ENCODE data around the gene TBX10.
"Not testable (repeated sequence)": the region's sequence is repeated elsewhere in the genome, so short reads cannot be mapped to it uniquely, and the experiment has no call there.

Gene TBX10

DNA sequence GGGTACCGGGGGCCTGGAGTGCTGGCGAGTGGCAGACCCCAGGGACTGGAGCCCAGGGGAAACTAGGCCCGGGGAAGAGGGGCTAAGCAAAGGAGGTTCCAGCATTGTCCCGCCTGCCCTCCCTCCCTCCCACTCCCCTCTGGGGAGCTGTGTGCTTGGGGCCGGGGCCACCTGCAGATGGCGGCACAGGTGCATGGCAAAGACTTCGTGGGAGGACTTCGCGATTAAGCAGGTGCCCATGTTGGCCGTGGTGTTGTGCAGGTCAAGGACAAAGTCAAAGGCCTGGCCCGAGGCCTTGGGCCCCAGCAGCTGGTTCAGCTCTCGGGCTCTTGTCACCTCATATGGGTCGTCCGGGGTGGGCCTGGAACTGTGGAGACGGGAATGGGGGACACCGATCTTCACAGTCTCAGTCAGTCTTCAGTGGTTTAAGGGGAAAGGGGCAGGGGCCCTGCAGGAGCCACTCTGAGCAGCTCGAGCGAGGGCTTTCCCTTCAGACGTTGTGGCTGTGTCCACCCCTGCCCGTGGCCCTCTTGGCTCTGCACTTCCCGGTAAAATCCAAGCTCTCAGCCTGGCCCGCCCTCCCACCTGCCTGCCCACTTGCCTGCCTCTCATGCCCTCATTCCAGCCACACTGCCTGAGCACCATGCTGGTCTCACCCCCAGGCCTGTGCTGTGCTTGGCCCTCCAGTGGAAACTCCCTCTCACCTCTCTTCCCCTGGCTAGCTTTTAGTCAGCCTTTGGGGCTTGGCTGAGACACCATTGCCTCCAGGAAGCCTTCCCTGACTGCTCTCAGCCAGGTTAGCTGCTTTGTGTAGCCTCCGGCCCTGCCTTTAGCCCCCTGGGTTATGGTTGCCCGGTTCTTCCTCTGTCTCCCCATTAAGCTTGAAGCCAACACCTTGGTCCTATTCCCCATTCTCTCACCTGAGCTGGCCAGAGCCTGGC, 6.2 kb upstream of the TBX10 start:
- no peak for DNase-seq (ENCODE audit: low spot score)

DNA sequence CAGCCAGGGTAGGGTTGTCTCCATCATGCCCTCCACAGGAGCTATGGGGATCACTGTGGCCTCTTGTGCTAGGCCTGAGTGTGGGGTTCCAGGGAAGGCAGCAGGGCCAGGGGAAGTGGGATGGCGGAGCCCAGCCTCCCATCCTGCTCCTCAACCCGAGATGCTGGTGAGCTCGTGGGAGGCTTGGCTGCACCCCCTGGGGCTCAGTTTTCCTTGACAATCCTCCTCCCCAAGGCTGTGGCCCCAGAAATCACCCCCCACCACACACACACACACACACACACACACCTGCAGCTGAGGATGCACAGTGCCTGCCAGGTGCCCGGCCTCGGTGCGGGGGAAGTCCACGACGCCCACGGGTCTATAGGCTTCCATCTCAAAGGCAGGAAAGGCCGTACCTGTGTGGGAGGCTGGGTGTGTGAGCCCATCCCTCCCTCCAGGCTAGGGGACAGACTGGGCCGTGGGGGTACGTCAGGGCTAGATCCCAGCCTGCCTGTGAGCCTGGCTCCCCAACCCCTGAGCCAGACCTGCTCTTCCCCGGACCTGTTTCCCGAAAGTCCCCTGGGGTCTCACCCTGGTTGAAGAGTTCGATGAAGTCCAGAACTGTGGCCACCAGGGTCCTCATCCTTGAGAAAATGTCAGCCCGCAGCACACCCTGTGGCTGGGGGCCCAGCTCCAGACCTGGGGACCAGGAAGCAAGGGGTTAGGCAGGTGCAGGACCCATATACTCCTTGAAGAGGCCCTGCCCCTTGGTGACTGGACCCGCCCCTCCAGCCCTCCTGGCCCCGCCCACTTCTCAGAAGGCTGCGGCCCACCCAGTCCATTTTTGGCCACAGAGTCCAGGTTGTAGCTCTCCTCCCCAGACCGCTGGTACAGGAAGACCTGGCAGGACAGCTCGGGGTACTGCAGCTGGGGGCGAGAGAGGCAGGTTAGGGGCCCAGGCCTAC, 5.2 kb upstream of the TBX10 start:
- no peak for DNase-seq (ENCODE audit: low spot score)

GRCh38 chr11:67644042-67644441, 4.5 kb upstream of the TBX10 start:
- no peak for DNase-seq (ENCODE audit: low spot score)

DNA sequence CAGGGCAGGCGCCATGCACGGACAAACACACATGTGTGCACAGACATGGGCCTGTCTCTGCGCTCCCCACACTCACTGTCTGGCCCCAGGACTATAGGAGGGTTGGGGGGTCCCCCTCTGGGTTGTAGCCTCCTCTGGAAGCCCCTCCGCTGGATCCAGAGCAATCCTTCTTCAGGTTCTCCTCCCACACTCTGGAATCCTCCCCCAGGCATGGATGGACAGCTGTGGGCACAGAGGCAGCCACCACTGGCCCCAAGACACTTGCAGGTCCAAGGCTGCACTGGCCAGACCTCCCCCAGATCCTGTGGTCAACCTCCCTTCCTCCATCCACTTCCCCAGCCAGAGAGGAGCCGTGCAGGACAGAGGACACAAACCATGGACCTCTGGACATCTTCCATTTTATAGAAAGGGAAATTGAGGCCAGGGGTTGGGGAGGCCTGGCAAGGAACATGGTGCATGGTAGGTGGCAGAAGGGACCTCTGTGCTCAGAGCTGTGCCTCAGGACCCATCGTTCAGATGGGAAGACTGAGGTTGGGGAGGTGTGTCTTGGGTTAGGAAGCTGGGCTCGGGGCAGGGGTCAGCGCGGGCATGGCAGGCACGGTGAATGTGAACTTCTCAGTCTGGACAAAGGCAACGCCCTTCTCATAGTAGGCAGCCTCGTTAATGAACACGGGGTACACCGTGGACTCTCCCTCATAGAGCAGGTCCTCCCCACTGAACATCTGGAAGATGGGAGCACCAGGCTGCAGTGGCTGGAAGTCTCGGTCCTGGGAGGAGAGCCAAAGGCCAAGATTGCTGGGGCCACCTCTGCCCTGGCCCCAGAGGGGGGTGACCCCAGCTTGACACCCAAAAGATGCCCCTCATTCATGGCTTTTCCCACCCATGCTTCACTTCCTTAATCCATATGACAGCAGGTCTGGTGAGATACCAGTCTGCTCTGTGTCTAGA, 2.9 kb upstream of the TBX10 start:
- peak; percentile 2 for DNase-seq (ENCODE audit: low spot score)

GRCh38 chr11:67641338-67642172, 2.0 kb upstream of the TBX10 start:
- DNase-seq (ENCODE audit: low spot score): no peak

GRCh38 chr11:67640758-67641337, 1.3 kb upstream of the TBX10 start:
- DNase-seq (ENCODE audit: low spot score): no peak

- peak; percentile 80 for DNase-seq (ENCODE audit: low spot score)
Observed at GRCh38 chr11:67640021-67640757, 626 bp upstream of the TBX10 start.

DNA sequence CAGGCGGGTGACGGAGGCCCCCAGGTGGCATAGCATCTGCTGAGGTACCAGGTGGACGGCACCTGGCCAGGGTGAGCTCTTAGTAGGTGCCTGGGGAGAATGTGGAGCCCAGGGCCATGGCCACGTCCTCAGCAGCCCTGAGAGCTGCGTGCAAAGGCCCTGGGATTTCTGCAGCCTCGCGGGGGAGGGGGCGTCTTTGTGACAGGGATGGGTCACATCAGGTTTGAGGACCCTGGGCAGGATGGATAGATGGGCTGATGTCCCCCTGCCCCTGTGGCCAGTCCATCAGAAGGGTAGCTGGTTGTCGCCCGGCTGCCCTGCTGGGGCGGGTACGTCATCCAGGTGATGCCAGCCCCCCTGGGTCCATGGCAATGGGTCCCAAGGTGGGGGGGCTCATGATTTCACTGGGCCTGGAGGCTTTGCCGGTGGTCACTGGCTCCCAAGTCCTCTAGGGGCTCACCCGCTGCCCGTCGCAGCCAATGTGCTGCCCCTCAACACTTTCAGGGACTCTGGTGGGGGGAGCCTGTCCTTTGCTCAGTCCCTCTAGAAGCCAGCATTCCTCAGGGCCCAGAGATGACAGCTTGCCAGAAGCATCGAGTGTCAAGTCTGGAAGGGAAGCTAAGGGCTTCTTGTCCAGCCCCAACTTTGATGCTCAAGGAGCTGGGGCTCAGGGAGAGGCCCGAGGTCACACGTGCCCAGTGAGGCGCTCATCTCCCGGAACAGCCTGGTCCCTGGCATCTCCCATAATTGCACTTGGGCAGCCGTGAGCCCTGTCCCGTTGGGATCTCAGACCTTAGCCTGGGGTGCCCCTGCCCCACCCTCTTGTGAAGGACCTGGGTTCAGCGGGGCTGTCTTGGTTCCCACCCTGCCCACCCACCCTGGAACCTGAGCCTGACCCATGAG, 777 bp downstream of the TBX10 start:
- DNase-seq (ENCODE audit: low spot score): peak; percentile 1

- not testable (repeated sequence) for DNase-seq (ENCODE audit: low spot score)
Observed at GRCh38 chr11:67637441-67637840, 2.1 kb downstream of the TBX10 start.

GRCh38 chr11:67636962-67637361, 2.6 kb downstream of the TBX10 start:
- no peak for DNase-seq (ENCODE audit: low spot score)

DNA sequence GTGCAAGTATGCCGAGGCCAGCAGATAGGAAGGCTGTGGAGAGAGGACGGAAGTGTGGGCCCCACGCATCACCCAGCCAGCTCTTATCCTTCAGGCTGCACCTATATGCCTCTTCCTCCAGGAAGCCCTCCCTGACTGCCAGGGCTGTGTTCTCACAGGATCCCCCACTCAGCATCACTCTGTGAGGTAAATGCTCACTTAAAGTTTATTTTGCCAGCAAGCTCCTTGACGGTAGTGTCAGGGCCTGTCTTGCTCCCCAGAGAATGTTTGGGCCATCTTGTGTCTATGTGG, 4.4 kb downstream of the TBX10 start:
- no peak for DNase-seq (ENCODE audit: low spot score)

- no peak for DNase-seq (ENCODE audit: low spot score)
Observed at GRCh38 chr11:67634366-67635230, 5.0 kb downstream of the TBX10 start.

GRCh38 chr11:67633758-67634365, 5.7 kb downstream of the TBX10 start:
- no peak for DNase-seq (ENCODE audit: low spot score)

DNA sequence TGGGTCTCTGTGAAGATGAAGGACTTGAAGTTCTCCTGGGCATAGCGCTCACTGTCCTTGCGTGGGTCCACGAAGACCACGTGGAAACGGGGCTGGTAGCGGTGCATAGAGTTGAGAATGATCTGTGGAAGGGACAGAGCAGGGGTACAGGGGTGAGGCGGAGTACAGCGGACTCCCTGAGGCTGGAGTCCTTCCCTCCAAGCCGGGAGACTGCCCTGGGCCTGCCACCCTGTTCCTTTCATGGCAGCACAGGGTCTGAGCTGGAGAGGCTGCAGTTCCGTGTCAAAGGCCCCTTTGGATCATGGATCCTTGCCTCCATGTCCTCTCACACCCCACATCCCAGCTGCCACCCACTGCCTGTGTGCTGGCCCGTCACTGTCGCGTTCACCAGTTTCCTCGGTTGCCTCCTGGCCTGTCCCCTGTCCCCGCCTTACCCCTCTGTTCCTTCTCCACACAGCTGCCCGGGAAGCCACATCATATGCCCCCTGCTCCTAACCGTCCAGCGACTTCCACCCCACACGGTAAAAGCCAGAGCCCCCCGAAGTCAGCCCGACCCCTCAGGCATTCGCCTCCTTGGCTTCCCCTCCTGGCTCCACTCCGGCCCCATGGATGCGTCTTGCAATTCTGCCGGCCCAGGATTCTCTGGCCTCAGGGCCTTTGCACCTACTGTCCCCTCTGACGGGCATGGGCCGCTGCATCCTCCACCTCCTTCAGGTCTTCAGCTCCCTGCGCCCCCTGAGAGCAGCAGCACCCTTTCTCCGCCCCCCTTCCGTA, 6.4 kb downstream of the TBX10 start:
- DNase-seq (ENCODE audit: low spot score): no peak

DNA sequence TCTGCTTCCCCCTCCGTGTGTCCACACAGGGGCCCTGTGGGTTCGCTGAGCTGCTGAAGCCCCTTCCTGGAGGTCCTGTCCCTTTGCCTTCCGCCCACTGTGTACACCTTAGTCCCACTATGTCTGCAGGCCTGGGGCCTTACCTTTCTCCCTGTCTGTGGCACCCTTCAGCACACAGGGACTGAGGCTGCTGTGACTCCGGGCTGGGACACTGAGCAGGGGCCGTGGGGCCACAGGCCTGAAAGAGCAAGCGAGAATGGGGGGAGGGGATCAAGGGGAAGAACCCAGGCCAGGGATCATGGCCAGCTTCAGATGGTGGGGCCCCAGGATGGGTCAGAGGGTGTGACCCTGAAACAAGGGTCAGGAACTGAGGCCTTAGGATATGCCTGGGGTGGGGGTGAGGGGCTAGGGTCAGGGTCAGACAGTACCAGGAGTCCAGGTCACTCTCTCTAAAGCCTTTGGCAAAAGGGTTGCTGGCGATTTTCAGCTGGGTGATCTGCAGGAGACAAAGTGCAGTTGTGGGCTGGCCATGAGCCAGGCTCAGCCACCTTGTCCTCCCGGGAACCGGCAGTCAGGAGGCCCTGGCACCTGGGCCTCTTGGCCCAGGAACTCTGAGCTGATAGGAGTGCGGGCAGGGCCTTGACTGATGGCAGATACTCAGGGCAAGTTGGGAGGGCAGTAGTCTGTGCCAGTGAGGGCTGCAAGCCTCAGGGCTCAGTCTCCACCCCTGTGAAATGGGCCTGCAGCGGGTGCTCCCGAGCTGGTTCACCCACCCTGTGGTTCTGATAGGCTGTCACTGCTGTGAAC, 7.2 kb downstream of the TBX10 start:
- no peak for DNase-seq (ENCODE audit: low spot score)

- no peak for DNase-seq (ENCODE audit: low spot score)
Observed at GRCh38 chr11:67631853-67632174, 7.7 kb downstream of the TBX10 start.
